Activated CD8-positive, alpha-beta memory T cell treated with anti-CD3 and anti-CD28 coated beads, Interleukin-2, amount 10 ng/mL, durations not matched to agents 7 days and 5 days (primary cell): ENCODE measurements around the gene A3GALT2. TPM values are rescaled to one million over a fixed set of nuclear protein-coding genes. Genes with fewer than 3 reads are reported as not detected.

Experiments
- ATAC-seq: fragments of 150-1000 bp; cut with Tn5 transposase; one replicate; pipeline ENCODE4 v1.10.0; 2021; ENCODE audit warnings: moderate library complexity
- CTCF ChIA-PET: fragments of 350-600 bp; sonication (Branson Sonifier 250); formaldehyde crosslinking; loops from one replicate; lab custom pipeline; 2021; ENCODE audit warnings: antibody characterized with exemption; lab: Charles Lee
- DNase-seq: peaks from one replicate; pipeline ENCODE4 v3.0.0-alpha.2; 2020
- H3K27ac Mint-ChIP-seq: one replicate; pipeline ENCODE4 v1.8.0; 2021; ENCODE audit warnings: mild to moderate bottlenecking, mixed read lengths
- H3K27me3 Mint-ChIP-seq: one replicate; pipeline ENCODE4 v1.8.0; 2021; ENCODE audit warnings: mixed read lengths
- H3K36me3 Mint-ChIP-seq: one replicate; pipeline ENCODE4 v1.8.0; 2021; ENCODE audit warnings: mild to moderate bottlenecking, mixed read lengths
- H3K4me1 Mint-ChIP-seq: one replicate; pipeline ENCODE4 v1.8.0; 2021; ENCODE audit warnings: mixed read lengths
- H3K4me3 Mint-ChIP-seq: one replicate; pipeline ENCODE4 v1.8.0; 2021; ENCODE audit warnings: mild to moderate bottlenecking, moderate library complexity, mixed read lengths
- H3K9me3 Mint-ChIP-seq: one replicate; pipeline ENCODE4 v1.8.0; 2022; ENCODE audit warnings: low read depth, mixed read lengths
- total RNA-seq, 2 experiments: library from RNA; stranded (reverse); gene quantifications; one replicate each; pipeline ENCODE4 v1.2.3, GENCODE V29; 2021

The A3GALT2 gene
- not detected for total RNA-seq

DNA sequence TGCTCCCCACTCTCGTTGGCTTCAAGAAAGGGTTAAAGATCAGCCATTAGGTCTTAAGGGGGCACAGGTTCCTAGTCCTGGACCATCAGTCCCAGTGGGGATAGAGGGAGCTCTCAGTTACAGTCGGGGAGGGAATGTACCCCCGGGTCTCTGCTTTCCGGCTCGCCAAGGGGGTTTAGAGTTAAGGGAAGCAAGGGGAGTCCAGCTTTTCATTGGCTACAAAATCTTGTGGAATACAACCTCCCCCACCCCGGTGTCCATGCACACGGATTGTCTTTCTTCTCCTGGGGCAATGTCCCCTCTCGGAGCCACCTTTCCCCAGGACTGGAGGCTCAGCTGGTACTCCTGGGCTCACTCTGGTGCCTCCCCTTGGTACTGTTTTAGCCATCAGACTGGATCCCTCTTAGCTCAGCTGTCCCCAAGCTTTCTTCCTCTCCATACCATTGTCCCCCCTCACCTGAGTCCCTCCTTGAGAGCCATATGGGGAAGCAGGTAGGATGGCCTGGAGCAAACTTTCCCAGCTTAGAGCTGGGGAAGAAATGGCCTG, at the start of gene A3GALT2:
A3GALT2 (minus strand) TSS at position 480 of the 547 bp plus-strand sequence; CDS start at position 480, 0 bp downstream.
- H3K27me3 Mint-ChIP-seq: peaks cover 28% of the 10 kb centered on the region
- H3K36me3 Mint-ChIP-seq: peaks cover 5% of the 10 kb centered on the region
- no peak for DNase-seq
- no peak within 1 kb of the TSS for H3K4me3 Mint-ChIP-seq
- no peak for ATAC-seq
- CTCF ChIA-PET: interaction anchor here (1.0 to 2.8 kb wide), 2 partner anchors 8 to 25 kb away, joined by 3 to 12 read pairs; no protein-coding TSS in a partner anchor
- H3K9me3 Mint-ChIP-seq: no peaks in the 10 kb centered on the region
- no peaks in the 10 kb centered on the region for H3K4me1 Mint-ChIP-seq
- no peak within 1 kb of the TSS for H3K27ac Mint-ChIP-seq

DNA sequence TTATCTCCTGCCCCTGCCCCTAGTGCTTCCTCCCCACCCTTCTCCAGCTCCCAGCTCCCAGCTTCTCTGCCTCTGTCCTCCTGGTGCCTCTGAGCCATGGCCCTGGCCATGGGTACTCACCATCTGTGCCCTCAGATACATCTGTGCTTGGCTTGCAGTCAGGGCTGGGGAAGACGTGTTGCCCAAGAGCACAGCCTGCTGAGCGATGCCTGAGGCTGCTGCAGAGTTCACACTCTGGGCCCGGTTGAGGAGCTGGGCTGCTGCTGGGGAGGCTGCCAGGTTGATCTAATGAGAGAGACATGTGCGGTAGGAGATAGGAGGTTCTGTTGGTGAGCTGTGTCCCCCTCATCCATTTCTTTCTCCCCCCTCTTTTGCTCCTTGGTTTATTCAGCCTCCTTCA, 49.4 kb upstream of the A3GALT2 start:
- no peak overlapping the region for H3K4me3 Mint-ChIP-seq
- DNase-seq (no peak), ATAC-seq (no peak)
- H3K9me3 Mint-ChIP-seq: no peaks in the 10 kb centered on the region
- no peaks in the 10 kb centered on the region for H3K27me3 Mint-ChIP-seq
- no peaks in the 10 kb centered on the region for H3K4me1 Mint-ChIP-seq
- no peaks in the 10 kb centered on the region for H3K36me3 Mint-ChIP-seq
- CTCF ChIA-PET: interaction anchor here (1.2 to 6.8 kb wide), 3 partner anchors 9 to 230 kb away, joined by 4 to 107 read pairs (median 4); no protein-coding TSS in a partner anchor
- no peak overlapping the region for H3K27ac Mint-ChIP-seq

DNA sequence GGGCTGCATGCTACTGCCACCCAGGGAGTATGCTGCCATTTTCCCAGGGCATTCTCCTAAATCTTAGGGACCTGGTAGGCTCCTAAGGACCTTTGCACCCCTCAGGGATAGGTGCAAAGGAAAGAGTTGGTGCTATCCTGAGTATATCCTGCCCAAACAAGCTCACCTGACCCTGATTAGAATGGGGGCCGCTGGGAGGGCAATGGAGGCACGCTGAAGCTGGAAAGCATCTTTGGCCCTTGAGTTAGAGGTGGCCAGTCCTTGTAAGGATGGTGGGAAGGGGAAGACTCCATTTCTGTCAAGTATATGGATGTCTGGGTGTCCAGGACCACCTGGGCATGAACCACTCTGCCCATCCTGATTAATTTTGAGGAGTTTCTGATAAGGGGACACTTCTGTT, 48.9 kb upstream of the A3GALT2 start:
- no peak overlapping the region for H3K27ac Mint-ChIP-seq
- H3K4me3 Mint-ChIP-seq: no peak overlapping the region
- DNase-seq (no peak), ATAC-seq (no peak)
- CTCF ChIA-PET: interaction anchor here (0.6 to 6.8 kb wide), 5 partner anchors 9 to 229 kb away, joined by 3 to 107 read pairs (median 4); no protein-coding TSS in a partner anchor
- no peaks in the 10 kb centered on the region for H3K36me3 Mint-ChIP-seq
- H3K4me1 Mint-ChIP-seq: no peaks in the 10 kb centered on the region
- no peaks in the 10 kb centered on the region for H3K9me3 Mint-ChIP-seq
- H3K27me3 Mint-ChIP-seq: no peaks in the 10 kb centered on the region

DNA sequence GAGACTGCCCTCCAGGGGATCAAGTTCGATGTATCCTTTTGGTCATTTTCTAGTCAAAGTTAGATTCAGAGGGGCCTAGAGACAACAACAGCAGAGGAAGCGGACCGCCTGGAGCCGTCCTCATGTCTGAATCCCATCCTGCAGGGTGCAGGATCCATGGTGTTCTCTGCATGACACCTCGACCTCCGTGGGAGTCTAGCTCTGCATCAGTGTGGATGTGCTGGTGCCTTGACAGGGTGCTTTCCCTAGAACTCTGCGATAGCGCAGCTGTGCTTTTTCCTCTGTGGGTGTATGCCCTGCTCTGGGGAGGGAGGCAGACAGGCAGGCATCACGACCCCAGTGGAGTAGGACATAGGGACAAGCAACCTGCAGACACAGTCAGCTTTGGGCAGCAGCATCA, 48.2 kb upstream of the A3GALT2 start:
- CTCF ChIA-PET: interaction anchor here (0.6 to 6.8 kb wide), 4 partner anchors 18 to 228 kb away, joined by 3 to 107 read pairs (median 4); no protein-coding TSS in a partner anchor
- no peaks in the 10 kb centered on the region for H3K9me3 Mint-ChIP-seq
- H3K36me3 Mint-ChIP-seq: no peaks in the 10 kb centered on the region
- H3K27me3 Mint-ChIP-seq: no peaks in the 10 kb centered on the region
- no peak overlapping the region for H3K27ac Mint-ChIP-seq
- ATAC-seq (no peak), DNase-seq (no peak)
- no peaks in the 10 kb centered on the region for H3K4me1 Mint-ChIP-seq
- no peak overlapping the region for H3K4me3 Mint-ChIP-seq

DNA sequence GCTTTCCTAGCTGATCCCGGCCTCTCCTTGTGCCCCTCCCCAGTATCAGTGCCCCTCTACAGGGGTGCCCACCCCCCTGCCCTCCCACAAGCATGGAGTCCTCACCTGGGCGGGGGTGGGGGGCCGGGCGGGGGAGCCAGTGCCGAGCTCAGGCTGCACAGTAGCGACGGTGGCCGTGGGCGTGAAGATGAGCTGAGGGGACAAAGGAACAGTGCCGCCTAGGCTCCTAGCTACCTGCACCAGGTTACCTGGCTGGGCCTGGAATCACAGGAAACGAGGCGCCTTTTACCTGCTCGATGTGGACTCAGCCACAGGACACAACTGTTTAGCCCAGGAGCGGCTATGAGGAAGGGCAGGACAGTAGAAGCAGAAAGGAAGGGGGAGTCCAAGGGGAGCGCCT, 47.5 kb upstream of the A3GALT2 start:
- Mint-ChIP-seq H3K9me3 (no peaks in the 10 kb centered on the region), H3K27me3 (no peaks in the 10 kb centered on the region), H3K36me3 (no peaks in the 10 kb centered on the region), H3K4me1 (no peaks in the 10 kb centered on the region), H3K4me3 (no peak overlapping the region), H3K27ac (no peak overlapping the region)
- CTCF ChIA-PET: interaction anchor here (1.1 to 6.8 kb wide), 2 partner anchors 73 to 102 kb away, joined by 5 to 107 read pairs; no protein-coding TSS in a partner anchor
- ATAC-seq (no peak), DNase-seq (no peak)

DNA sequence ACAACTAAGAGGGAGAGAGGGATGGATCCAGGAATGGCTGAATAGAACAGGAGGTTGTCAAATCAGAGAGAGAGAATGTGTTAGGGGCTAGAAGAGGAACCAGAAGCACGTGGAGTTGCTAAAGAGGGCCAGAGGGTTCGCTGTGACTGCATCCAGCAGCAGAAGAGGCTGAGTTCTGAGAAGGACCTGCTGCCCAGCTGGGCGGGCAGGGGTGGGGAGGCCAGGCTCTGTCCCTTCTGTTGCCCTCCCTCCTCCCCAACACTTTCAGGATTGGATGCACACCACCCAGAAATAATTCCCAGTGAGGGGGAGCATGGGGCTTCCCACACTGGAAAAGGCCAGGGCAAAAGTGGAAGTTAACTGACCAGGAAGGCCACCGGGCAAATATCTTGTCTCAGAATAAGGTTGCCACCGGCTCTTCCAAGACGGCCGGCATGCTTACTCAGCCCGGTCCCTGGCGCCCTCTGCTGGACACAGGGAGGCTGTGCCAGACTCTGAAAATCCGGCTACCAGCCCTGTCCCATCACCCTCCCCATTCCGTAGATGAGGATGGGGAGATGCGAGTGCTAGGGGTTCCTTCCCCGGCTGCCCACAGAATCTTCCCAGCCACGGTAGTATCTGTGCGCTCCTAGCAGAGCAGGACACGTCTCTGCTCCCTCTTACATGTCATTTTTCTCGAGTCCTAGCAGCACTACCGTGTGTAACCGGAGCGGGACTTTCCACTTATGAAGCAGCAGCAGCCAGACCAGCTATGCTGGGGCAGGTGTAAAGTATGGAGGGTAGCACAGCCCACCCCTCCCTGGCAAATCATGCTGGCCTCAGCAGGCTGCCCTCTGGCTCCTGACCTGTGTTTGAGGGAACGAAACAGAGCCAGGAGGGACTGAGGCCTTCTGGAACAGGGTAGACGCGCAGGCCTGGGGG, 46.8 kb upstream of the A3GALT2 start:
- Mint-ChIP-seq H3K4me3 (no peak overlapping the region), H3K27ac (no peak overlapping the region), H3K4me1 (no peaks in the 10 kb centered on the region), H3K36me3 (no peaks in the 10 kb centered on the region), H3K9me3 (no peaks in the 10 kb centered on the region), H3K27me3 (no peaks in the 10 kb centered on the region)
- ATAC-seq (peak; percentile 92), DNase-seq (peak; percentile 88)
- CTCF ChIA-PET: interaction anchor here (1.1 to 6.8 kb wide), 3 partner anchors 72 to 103 kb away, joined by 3 to 107 read pairs (median 5); no protein-coding TSS in a partner anchor

DNA sequence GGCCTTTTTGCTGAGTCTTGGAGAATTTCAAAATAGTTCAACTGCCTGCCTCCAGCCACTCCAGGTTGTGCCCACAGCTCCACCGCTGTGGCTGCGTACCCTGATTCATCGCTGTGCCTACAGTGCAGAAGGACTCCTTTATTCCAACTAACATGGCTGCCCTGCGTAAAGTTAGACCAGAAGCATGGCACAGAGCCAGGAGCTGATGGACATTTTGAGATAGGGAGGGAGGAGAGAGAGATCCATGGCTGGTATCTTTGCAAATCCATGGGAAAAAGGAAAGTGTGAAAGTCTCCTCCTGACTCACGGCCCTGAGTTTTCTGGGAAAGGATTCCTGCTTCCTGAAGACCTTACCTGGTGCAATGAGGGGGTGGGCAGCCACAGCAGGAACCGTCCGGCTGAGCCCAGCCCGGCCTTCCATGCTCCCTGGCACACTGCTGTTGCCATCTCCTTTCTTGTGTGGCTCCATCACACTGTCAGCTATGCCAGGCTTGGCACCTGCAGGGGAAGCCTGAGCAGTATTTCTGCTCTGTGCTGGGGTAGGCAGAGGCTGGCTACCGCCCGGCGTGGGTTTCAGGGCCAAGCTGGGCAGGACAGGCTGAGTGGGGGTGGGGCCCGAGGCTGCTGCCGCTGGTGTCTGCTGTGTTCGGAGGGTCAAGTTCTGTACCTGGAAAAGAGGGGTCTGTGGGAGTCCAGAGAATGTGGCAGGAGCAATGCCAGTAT, 46.0 kb upstream of the A3GALT2 start:
- no peaks in the 10 kb centered on the region for H3K27me3 Mint-ChIP-seq
- CTCF ChIA-PET: interaction anchor here (1.0 to 6.8 kb wide), 3 partner anchors 71 to 104 kb away, joined by 3 to 107 read pairs (median 3); no protein-coding TSS in a partner anchor
- H3K9me3 Mint-ChIP-seq: no peaks in the 10 kb centered on the region

DNA sequence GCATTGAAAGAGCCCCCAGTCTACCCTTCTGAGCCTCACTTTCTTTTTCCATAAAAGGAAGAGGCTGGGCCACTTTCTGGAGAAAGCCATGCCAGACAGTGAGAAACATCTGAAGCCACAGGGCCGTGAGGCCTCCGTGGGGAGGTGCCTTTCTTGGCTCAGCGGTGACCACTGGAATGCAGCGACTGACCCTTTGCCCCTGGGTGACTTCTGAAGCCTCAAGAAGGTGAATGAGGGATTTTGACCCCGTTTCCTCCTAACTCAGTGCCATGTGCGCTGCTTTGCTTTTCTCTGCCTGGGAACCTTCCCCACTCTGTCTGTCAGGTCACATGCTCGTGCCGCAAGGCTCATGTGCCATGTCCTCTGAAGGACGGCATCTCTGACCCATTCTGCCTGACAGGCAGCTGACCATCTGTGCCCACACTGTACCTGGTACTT, 44.7 kb upstream of the A3GALT2 start:
- Mint-ChIP-seq H3K27me3 (no peaks in the 10 kb centered on the region), H3K9me3 (no peaks in the 10 kb centered on the region), H3K4me3 (no peak overlapping the region), H3K4me1 (peaks cover 4% of the 10 kb centered on the region), H3K27ac (no peak overlapping the region), H3K36me3 (no peaks in the 10 kb centered on the region)
- no peak for ATAC-seq
- CTCF ChIA-PET: interaction anchor here (1.0 to 6.8 kb wide), 3 partner anchors 70 to 105 kb away, joined by 3 to 107 read pairs (median 4); no protein-coding TSS in a partner anchor
- DNase-seq: no peak

More for the DNA sequence above, 46.0 kb upstream of the A3GALT2 start:
- no peak for DNase-seq
- no peaks in the 10 kb centered on the region for H3K36me3 Mint-ChIP-seq
- no peak overlapping the region for H3K4me3 Mint-ChIP-seq
- H3K27ac Mint-ChIP-seq: no peak overlapping the region
- no peaks in the 10 kb centered on the region for H3K4me1 Mint-ChIP-seq
- ATAC-seq: no peak

DNA sequence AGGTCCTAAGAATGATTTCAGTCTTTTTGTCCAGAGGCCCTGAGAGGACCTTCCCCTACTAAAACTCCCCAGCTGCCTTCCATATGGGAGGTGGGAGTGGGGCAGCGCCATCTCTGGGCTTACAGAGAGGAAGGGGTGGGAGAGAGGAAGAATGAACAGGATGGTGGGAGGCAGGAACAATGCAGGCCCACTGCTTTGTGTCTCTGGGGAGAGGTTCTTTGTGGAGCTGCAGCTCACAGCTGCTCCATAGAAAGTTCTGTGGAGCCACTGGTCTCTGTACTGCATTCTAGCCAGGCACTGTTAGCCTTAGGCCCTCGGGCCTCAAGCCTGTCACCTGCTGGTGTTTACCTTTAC, 43.6 kb upstream of the A3GALT2 start:
- H3K4me3 Mint-ChIP-seq: no peak overlapping the region
- no peak for DNase-seq
- CTCF ChIA-PET: interaction anchor here (1.2 to 6.8 kb wide), 3 partner anchors 69 to 237 kb away, joined by 3 to 107 read pairs (median 4); no protein-coding TSS in a partner anchor
- no peak overlapping the region for H3K27ac Mint-ChIP-seq
- no peaks in the 10 kb centered on the region for H3K27me3 Mint-ChIP-seq
- H3K36me3 Mint-ChIP-seq: no peaks in the 10 kb centered on the region
- no peak for ATAC-seq
- H3K9me3 Mint-ChIP-seq: no peaks in the 10 kb centered on the region
- peaks cover 4% of the 10 kb centered on the region for H3K4me1 Mint-ChIP-seq

DNA sequence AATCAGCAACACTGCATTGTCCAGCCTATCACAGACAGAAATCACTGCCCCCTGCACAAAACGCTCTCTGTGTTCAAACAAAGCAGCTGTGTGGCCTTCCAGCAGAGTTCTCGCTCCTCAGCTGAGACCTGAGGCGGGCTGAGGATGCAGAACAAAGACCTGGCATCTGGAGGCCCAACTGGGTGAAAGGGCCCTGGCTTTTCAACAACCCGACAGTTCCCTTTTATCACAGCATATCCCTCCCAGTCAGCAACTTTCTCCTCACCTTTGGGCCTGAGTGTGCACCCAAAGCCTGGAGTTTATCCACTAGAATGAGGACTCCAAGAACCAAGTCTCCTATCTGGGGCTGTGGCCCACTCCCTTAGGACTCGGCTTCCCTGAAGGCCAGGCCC, 42.6 kb upstream of the A3GALT2 start:
- DNase-seq: no peak
- Mint-ChIP-seq H3K27me3 (no peaks in the 10 kb centered on the region), H3K4me3 (no peak overlapping the region), H3K9me3 (no peaks in the 10 kb centered on the region), H3K4me1 (peaks cover 4% of the 10 kb centered on the region), H3K27ac (no peak overlapping the region), H3K36me3 (no peaks in the 10 kb centered on the region)
- CTCF ChIA-PET: interaction anchor here (0.9 to 2.2 kb wide), 4 partner anchors 9 to 106 kb away, joined by 3 to 10 read pairs (median 3); no protein-coding TSS in a partner anchor
- ATAC-seq: no peak

DNA sequence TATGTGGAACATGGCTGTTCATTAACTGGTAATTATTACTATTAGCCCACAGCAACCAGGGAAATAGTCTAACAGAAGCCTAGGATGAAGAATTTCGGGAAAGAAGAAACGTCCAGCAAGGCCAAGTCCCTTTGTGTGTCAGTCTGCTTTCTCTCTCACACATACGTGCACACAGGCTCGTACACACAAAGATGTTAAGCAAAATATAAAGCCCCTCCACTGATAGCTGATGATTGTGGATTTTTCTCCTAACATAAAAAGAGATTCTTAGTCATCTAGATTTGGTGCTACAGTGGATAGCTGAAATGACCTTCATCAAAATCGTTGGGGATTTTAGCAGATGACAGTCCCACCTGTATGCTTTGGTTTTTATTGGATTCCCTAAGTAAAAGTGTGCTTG, 42.1 kb upstream of the A3GALT2 start:
- CTCF ChIA-PET: interaction anchor here (1.1 to 2.2 kb wide), 3 partner anchors 10 to 107 kb away, joined by 3 to 10 read pairs (median 3); no protein-coding TSS in a partner anchor
- no peak overlapping the region for H3K4me3 Mint-ChIP-seq
- no peaks in the 10 kb centered on the region for H3K9me3 Mint-ChIP-seq
- no peak for DNase-seq
- ATAC-seq: no peak
- H3K27ac Mint-ChIP-seq: no peak overlapping the region
- no peaks in the 10 kb centered on the region for H3K36me3 Mint-ChIP-seq
- H3K27me3 Mint-ChIP-seq: no peaks in the 10 kb centered on the region
- H3K4me1 Mint-ChIP-seq: peaks cover 4% of the 10 kb centered on the region

DNA sequence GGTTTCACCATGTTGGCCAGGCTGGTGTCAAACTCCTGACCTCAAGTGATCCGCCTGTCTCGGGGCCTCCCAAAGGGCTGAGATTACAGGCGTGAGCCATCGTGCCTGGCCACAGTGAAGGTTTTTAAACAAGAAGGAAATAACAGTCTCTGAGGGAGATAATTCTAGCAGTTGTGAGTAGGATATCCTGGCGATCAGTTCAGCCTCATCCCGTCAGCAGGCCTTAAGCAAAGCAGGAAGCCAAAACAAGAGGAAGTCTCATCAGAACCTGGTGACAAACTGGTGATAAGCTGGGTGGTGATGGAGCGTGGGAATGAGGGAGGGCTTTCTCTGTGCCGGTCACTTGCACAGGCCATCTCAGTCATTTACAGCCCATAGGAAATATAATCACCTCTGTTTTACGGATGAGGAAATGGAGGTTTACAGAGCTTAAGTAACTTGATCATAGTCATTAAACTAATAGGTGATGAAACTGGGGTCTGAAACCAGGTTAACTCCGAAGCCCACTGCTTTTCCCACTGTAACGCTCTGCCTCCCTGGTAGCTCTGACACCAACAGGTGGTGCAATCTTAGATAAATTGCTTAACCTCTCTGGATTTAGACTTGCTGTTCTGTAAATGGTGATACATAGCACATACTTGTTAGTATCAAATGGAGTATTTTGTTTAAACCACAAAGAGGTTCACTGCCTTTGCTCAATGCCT, 40.8 kb upstream of the A3GALT2 start:
- H3K27ac Mint-ChIP-seq: peak overlapping the region; percentile 0
- CTCF ChIA-PET: interaction anchor here (0.8 to 2.2 kb wide), 4 partner anchors 9 to 66 kb away, joined by 3 to 10 read pairs (median 5); no protein-coding TSS in a partner anchor
- no peaks in the 10 kb centered on the region for H3K9me3 Mint-ChIP-seq
- H3K4me3 Mint-ChIP-seq: no peak overlapping the region
- DNase-seq (no peak), ATAC-seq (no peak)
- H3K4me1 Mint-ChIP-seq: peaks cover 4% of the 10 kb centered on the region
- H3K36me3 Mint-ChIP-seq: no peaks in the 10 kb centered on the region
- no peaks in the 10 kb centered on the region for H3K27me3 Mint-ChIP-seq
